Activated naive CD8-positive, alpha-beta T cell treated with anti-CD3 and anti-CD28 coated beads, Interleukin-2, amount 10 ng/mL, durations not matched to agents 7 days and 5 days (primary cell): ENCODE results near the gene PIK3AP1. TPM values are rescaled to one million over a fixed set of nuclear protein-coding genes. Genes with fewer than 3 reads are reported as not detected.
"Not testable (repeated sequence)": the region's sequence is repeated elsewhere in the genome, so short reads cannot be mapped to it uniquely, and the experiment has no call there.

Experiments
- ATAC-seq: fragments of 150-1000 bp; cut with Tn5 transposase; one replicate; pipeline ENCODE4 v1.10.0; 2021; ENCODE audit warnings: low read depth, moderate library complexity
- POLR2A ChIA-PET: fragments of 350-600 bp; sonication (Branson Sonifier 250); formaldehyde crosslinking; loops from one replicate; lab custom pipeline; 2021; ENCODE audit warnings: antibody characterized with exemption; lab: Charles Lee
- DNase-seq: peaks from one replicate; pipeline ENCODE4 v3.0.0; 2021
- H3K27ac Mint-ChIP-seq: one replicate; pipeline ENCODE4 v1.8.0; 2022; ENCODE audit warnings: mild to moderate bottlenecking, mixed read lengths
- H3K27me3 Mint-ChIP-seq: one replicate; pipeline ENCODE4 v1.8.0; 2022; ENCODE audit warnings: mild to moderate bottlenecking, moderate library complexity, mixed read lengths
- H3K36me3 Mint-ChIP-seq: one replicate; pipeline ENCODE4 v1.8.0; 2021; ENCODE audit warnings: mild to moderate bottlenecking, mixed read lengths
- H3K4me1 Mint-ChIP-seq: one replicate; pipeline ENCODE4 v1.8.0; 2021; ENCODE audit warnings: mixed read lengths
- H3K4me3 Mint-ChIP-seq: one replicate; pipeline ENCODE4 v1.8.0; 2022; ENCODE audit warnings: mild to moderate bottlenecking, moderate library complexity, mixed read lengths
- H3K9me3 Mint-ChIP-seq: one replicate; pipeline ENCODE4 v1.8.0; 2021; ENCODE audit warnings: mixed read lengths
- total RNA-seq, 2 experiments: library from RNA; stranded (reverse); gene quantifications; one replicate each; pipeline ENCODE4 v1.2.3, GENCODE V29; 2021

PIK3AP1 gene
- total RNA-seq, 2 experiments from 2014 or later: 5.3 to 7.4 TPM

GRCh38 chr10:96587264-96588059, 132.9 kb downstream of the PIK3AP1 start:
- DNase-seq: no peak
- POLR2A ChIA-PET: interaction anchor here (0.6 to 1.5 kb wide), 6 partner anchors 11 to 429 kb away, joined by 3 to 4 read pairs (median 3); partner anchors contain the start of genes LCOR and TLL2
- Mint-ChIP-seq H3K4me1 (peaks cover 25% of the 10 kb centered on the region), H3K4me3 (no peak overlapping the region), H3K27me3 (no peaks in the 10 kb centered on the region), H3K27ac (no peak overlapping the region), H3K9me3 (no peaks in the 10 kb centered on the region), H3K36me3 (peaks cover 13% of the 10 kb centered on the region)
- peak; percentile 25 for ATAC-seq

DNA sequence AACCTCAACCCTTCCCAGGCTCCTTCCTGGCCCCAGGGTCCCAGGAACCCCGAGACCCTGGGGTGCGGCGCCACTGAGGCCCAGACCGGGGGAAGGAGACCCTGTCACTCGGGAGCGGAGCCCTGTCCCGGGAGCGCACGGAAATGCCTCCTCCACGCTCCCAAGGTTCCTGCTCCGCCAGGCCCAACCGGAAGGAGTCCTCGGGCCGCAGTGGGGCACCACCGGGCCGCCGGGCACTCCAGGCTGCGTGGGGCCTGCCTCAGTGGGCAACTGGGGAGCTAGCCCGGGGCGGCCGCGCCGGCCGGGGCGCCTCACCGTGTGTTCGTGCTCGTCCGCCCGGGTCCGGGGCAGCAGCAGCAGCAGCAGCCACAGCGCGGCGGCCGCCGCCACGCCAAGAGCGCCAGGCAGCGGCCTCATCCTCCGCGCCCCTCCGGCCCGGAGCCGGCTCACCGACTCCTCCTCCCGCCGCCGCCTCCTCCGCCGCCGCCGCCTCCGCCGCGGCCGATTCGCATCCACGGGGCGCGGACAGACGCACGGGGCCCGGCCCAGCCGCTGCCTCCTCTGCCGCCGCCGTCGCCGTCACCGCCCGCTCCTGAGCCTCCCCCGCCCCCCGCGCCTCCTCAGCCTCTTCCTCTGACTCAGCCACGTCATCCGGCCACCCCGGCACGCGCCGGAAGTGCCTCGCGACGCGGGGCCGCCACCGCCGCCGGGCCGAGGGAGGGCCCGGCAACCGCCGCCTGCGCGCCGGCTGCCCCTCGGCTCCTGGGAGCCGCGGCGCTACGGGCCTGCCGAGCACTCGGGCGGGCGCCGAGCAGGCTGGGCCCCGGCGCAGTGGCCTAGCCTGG, 133.7 kb downstream of the PIK3AP1 start, which contains the start of gene TM9SF3:
Gene TM9SF3 (minus strand): TSS at position 594 of the 845 bp plus-strand sequence. CDS start 177 bp downstream, at position 417.
- POLR2A ChIA-PET: interaction anchor here (0.6 to 1.5 kb wide), 6 partner anchors 9 to 430 kb away, joined by 3 to 4 read pairs (median 4); partner anchors contain the start of genes LCOR and TLL2
- Mint-ChIP-seq H3K9me3 (no peaks in the 10 kb centered on the region), H3K4me1 (peaks cover 26% of the 10 kb centered on the region), H3K27me3 (no peaks in the 10 kb centered on the region), H3K36me3 (peaks cover 12% of the 10 kb centered on the region), H3K4me3 (peak within 1 kb of the TSS; percentile 92), H3K27ac (peak within 1 kb of the TSS; percentile 95)
- DNase-seq: peak; percentile 92
- peak; percentile 86 for ATAC-seq

DNA sequence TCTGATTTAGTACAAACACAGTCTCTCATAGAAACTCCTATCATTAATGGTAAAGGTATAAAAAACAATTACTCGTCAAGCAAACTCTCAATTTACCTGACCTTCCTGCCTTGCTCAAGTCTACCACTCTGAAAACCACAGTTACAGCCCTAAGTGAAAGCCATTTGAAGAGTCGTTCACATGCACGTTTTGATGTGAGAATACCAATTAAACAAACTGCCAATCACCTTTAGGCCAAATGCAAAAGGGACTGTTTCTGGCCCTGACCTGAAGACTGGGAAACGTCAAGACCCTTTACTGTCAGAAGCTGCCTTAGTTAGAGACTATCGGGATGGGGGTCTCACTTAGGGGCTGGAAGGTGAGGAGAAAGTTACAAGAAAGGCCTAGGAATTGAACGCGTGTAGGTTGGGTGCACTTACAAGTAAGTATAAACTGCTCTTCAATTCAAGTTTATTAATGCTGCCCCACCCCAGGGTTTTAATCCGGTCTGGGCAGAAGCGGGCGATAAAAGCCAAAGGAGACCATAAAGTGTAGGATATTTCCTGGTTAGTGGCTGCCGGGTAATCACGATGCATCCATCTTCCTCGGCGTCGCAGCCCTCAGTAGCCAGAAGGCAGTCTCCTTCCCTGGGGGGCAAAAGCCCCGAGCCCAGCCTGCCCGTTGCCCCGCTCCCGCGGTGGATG, 134.4 kb downstream of the PIK3AP1 start:
- Mint-ChIP-seq H3K27ac (peak overlapping the region; percentile 95), H3K4me1 (peaks cover 25% of the 10 kb centered on the region), H3K27me3 (no peaks in the 10 kb centered on the region), H3K4me3 (peak overlapping the region; percentile 92), H3K36me3 (peaks cover 11% of the 10 kb centered on the region), H3K9me3 (no peaks in the 10 kb centered on the region)
- DNase-seq: no peak
- ATAC-seq: peak; percentile 9
- POLR2A ChIA-PET: interaction anchor here (1.2 kb wide), 1 partner anchor 8 kb away, joined by 4 read pairs; no protein-coding TSS in a partner anchor

- DNase-seq (no peak), ATAC-seq (no peak)
- Mint-ChIP-seq H3K4me3 (no peak overlapping the region), H3K36me3 (peaks cover 14% of the 10 kb centered on the region), H3K9me3 (no peaks in the 10 kb centered on the region), H3K4me1 (peaks cover 28% of the 10 kb centered on the region), H3K27me3 (no peaks in the 10 kb centered on the region), H3K27ac (no peak overlapping the region)
- POLR2A ChIA-PET: no interaction called here
Observed at GRCh38 chr10:96584474-96584873, 135.8 kb downstream of the PIK3AP1 start.

DNA sequence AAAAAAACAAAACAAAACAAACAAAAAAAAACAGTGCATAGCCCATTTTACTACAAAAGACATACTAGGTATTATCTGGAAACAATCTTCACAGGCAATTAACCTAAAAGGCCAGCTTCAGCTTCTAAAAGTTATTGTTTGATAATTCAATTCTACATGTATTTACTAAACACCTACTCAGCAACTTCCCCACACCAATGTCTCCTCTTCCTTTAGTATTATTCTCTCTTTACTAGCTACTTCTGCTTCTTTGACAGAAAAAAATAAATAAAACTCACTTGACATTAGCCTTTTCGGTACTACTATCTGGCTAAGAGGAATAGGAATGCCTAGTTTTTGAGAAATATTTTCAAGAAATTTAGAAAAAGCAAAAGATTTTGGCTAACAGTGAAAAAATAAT, 136.3 kb downstream of the PIK3AP1 start:
- no peak overlapping the region for H3K4me3 Mint-ChIP-seq
- peaks cover 14% of the 10 kb centered on the region for H3K36me3 Mint-ChIP-seq
- DNase-seq: no peak
- H3K27me3 Mint-ChIP-seq: no peaks in the 10 kb centered on the region
- H3K27ac Mint-ChIP-seq: no peak overlapping the region
- POLR2A ChIA-PET: no interaction called here
- no peak for ATAC-seq
- H3K4me1 Mint-ChIP-seq: peaks cover 29% of the 10 kb centered on the region
- H3K9me3 Mint-ChIP-seq: no peaks in the 10 kb centered on the region

DNA sequence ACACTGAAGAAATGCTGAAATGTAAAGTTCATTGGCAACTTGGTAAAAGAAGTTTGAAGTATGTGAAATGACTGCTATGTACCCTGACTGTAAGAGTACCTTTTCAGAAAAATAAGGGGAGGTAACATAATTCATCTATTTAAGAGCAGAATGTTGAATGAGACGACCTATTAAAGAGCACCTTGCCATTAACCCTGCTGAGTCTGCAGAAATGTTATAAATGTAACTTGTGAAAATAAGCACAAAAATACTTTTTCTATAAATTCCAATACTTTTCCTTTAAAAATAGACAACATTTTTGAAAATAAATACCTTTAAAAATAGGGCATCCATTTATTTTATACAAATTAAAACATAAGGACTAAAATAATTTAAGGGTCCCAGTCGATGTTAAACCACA, 141.2 kb downstream of the PIK3AP1 start:
- no peak overlapping the region for H3K4me3 Mint-ChIP-seq
- H3K27ac Mint-ChIP-seq: no peak overlapping the region
- H3K36me3 Mint-ChIP-seq: peaks cover 32% of the 10 kb centered on the region
- POLR2A ChIA-PET: no interaction called here
- no peaks in the 10 kb centered on the region for H3K9me3 Mint-ChIP-seq
- ATAC-seq: no peak
- H3K4me1 Mint-ChIP-seq: peaks cover 28% of the 10 kb centered on the region
- DNase-seq: no peak
- no peaks in the 10 kb centered on the region for H3K27me3 Mint-ChIP-seq

DNA sequence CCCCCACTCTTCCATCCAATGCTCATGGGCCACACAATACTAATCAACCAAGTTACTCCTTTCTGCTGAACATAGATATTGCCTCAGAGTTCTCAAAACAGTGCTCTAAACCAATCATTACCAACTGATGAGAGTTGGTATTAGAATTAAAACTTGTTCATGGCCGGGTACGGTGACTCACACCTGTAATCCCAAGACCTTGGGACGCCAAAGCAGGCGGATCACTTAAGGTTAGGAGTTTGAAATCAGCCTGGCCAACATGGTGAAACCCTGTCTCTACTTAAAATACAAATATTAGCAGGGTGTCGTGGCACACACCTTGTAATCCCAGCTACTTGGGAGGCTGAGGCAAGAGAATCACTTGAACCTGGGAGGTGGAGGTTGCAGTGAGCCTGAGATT, 141.7 kb downstream of the PIK3AP1 start:
- DNase-seq: no peak
- Mint-ChIP-seq H3K27ac (no peak overlapping the region), H3K4me1 (peaks cover 25% of the 10 kb centered on the region), H3K27me3 (no peaks in the 10 kb centered on the region), H3K9me3 (no peaks in the 10 kb centered on the region), H3K4me3 (no peak overlapping the region), H3K36me3 (peaks cover 33% of the 10 kb centered on the region)
- ATAC-seq: no peak
- POLR2A ChIA-PET: no interaction called here

GRCh38 chr10:96578022-96578421, 142.3 kb downstream of the PIK3AP1 start:
- DNase-seq: no peak
- Mint-ChIP-seq H3K27me3 (no peaks in the 10 kb centered on the region), H3K4me3 (no peak overlapping the region), H3K27ac (no peak overlapping the region), H3K4me1 (peaks cover 22% of the 10 kb centered on the region), H3K36me3 (peaks cover 32% of the 10 kb centered on the region), H3K9me3 (no peaks in the 10 kb centered on the region)
- no peak for ATAC-seq
- POLR2A ChIA-PET: interaction anchor here (1.5 kb wide), 1 partner anchor 8 kb away, joined by 4 read pairs; the partner anchor contains the start of gene TM9SF3

DNA sequence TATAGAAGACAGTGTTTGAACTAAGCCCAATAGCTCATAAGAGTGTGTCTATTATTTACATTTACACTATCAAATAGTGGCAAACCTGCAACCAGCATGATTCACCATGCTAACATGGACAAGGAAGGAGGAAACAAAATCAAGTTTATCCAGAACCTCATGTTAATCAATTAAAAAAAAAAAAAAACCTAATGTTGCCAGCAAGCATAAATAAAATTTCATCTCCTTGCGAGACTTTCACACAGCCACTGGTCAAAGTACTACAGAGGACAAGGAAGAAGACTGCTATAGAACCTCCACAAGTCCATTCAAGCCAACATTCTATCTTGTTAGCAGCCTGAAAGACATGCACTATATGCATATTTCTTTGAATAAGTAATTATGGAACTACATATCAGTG, 143.2 kb downstream of the PIK3AP1 start:
- H3K4me1 Mint-ChIP-seq: peaks cover 22% of the 10 kb centered on the region

DNA sequence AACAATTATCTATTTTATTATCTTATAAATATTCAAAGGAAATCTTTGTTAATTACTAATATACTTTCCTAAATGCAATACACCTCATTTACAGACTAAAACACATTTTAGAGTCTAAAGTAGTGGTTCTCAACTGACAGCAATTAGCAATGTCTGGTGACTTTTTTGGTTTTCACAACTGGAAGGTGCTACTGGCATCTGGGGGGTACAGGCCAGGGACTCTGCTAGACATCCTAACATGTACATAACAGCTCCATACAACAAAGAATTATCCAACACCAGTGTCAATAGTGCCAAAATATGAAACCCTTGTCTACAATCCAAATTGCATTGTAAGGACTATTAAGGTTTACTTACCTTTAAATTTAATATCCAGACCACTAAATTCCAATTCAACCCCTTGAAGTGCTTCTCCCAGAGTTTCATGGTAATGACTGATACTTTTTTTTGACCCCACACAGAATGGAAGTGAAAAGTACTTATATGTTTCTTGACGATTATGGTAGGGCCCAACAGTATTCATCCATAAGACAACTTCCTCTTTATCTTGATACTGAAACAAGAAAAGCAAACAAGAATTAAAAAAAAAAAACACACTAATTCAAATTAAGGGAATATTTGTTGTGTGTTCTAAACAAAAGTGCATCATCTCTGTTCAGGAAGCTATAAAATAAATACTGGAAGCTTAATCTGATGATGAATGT, 143.9 kb downstream of the PIK3AP1 start:
- H3K9me3 Mint-ChIP-seq: no peaks in the 10 kb centered on the region
- no peak overlapping the region for H3K4me3 Mint-ChIP-seq
- no peak overlapping the region for H3K27ac Mint-ChIP-seq
- ATAC-seq: no peak
- POLR2A ChIA-PET: no interaction called here
- peaks cover 17% of the 10 kb centered on the region for H3K4me1 Mint-ChIP-seq
- no peaks in the 10 kb centered on the region for H3K27me3 Mint-ChIP-seq
- H3K36me3 Mint-ChIP-seq: peaks cover 34% of the 10 kb centered on the region
- DNase-seq: no peak

More for the DNA sequence above, 143.2 kb downstream of the PIK3AP1 start:
- ATAC-seq: no peak
- Mint-ChIP-seq H3K36me3 (peaks cover 33% of the 10 kb centered on the region), H3K27ac (no peak overlapping the region), H3K4me3 (no peak overlapping the region), H3K9me3 (no peaks in the 10 kb centered on the region), H3K27me3 (no peaks in the 10 kb centered on the region)
- no peak for DNase-seq
- POLR2A ChIA-PET: interaction anchor here (1.5 kb wide), 1 partner anchor 9 kb away, joined by 4 read pairs; the partner anchor contains the start of gene TM9SF3

DNA sequence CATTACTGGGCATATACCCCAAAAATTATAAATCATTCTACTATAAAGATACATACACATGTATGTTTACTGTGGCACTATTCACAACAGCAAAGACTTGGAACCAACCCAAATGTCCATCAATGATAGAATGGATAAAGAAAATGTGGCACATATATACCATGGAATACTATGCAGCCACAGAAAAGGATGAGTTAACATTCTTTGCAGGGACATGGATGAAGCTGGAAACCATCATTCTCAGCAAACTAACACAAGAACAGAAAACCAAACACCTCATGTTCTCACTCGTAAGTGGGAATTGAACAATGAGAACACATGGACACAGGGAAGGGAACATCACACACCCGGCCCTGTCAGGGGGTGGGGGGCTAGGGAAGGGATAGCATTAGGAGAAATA, 145.8 kb downstream of the PIK3AP1 start:
- Mint-ChIP-seq H3K4me1 (peaks cover 14% of the 10 kb centered on the region), H3K36me3 (peaks cover 31% of the 10 kb centered on the region)
- DNase-seq, H3K4me3 Mint-ChIP-seq, H3K27me3 Mint-ChIP-seq, ATAC-seq, H3K27ac Mint-ChIP-seq, POLR2A ChIA-PET, H3K9me3 Mint-ChIP-seq: not testable (repeated sequence)

DNA sequence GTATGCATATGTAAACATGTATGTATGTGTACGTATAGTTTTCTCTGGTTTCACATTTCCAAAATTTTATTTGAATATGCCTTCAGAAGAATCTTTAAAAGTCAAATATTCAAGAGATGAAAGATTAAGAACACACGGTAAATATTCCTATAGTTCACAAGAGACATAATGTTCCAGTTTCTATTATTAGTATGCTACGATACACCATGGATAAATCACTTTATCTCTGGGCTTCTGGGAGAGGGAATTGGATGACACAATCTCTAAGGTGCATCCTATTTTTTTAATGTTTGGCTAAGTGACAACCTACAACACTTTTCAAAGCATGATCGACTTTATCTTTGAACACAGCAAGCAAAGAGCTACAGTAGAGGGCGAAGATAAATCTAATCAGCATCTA, 147.3 kb downstream of the PIK3AP1 start:
- no peaks in the 10 kb centered on the region for H3K9me3 Mint-ChIP-seq
- no peaks in the 10 kb centered on the region for H3K27me3 Mint-ChIP-seq
- peaks cover 16% of the 10 kb centered on the region for H3K4me1 Mint-ChIP-seq
- no peak overlapping the region for H3K27ac Mint-ChIP-seq
- POLR2A ChIA-PET: interaction anchor here (0.6 kb wide), 1 partner anchor 10 kb away, joined by 3 read pairs; no protein-coding TSS in a partner anchor
- H3K36me3 Mint-ChIP-seq: peaks cover 35% of the 10 kb centered on the region
- DNase-seq (no peak), ATAC-seq (no peak)
- H3K4me3 Mint-ChIP-seq: no peak overlapping the region
